Skeletal muscle satellite cell (primary cell): ENCODE results near the gene MUC16.

Source experiments
- H3K27me3 ChIP-seq: 2 replicates; pipeline ENCODE4 v1.7.0; 2013; ENCODE audit warnings: low read length; ENCODE audit not compliant: control insufficient read depth, insufficient read depth
- H3K36me3 ChIP-seq: 2 replicates; pipeline ENCODE4 v1.7.0; 2013; ENCODE audit warnings: mild to moderate bottlenecking, control low read depth, low read length; ENCODE audit not compliant: insufficient read depth
- H3K4me1 ChIP-seq: 2 replicates; pipeline ENCODE4 v1.7.0; 2013; ENCODE audit warnings: low read length; ENCODE audit not compliant: control insufficient read depth, insufficient read depth
- H3K4me2 ChIP-seq: 2 replicates; pipeline ENCODE4 v1.7.0; 2013; ENCODE audit warnings: mild to moderate bottlenecking, low read length
- H3K4me3 ChIP-seq: 2 replicates; pipeline ENCODE4 v1.7.0; 2013; ENCODE audit warnings: low read length
- H3K9ac ChIP-seq: 2 replicates; pipeline ENCODE4 v1.7.0; 2013; ENCODE audit warnings: mild to moderate bottlenecking, low read depth, low read length, moderate library complexity
- H3K9me3 ChIP-seq: replicated peaks from 2 replicates; pipeline ENCODE4 v1.7.0; 2013; ENCODE audit warnings: mild to moderate bottlenecking, control low read depth, low read length

MUC16 gene

GRCh38 chr19:9041023-9041422 lies 30.8 kb upstream of the MUC16 start:
- H3K4me2 ChIP-seq = no peak overlapping the region
- no peaks in the 10 kb centered on the region for H3K27me3 ChIP-seq
- H3K9me3 ChIP-seq = no peaks in the 10 kb centered on the region
- no peaks in the 10 kb centered on the region for H3K4me1 ChIP-seq
- no peak overlapping the region for H3K4me3 ChIP-seq
- H3K36me3 ChIP-seq = no peaks in the 10 kb centered on the region
- no peak overlapping the region for H3K9ac ChIP-seq

- Histone ChIP-seq H3K4me2 (no peak overlapping the region), H3K9me3 (peaks cover 3% of the 10 kb centered on the region), H3K4me1 (no peaks in the 10 kb centered on the region), H3K4me3 (no peak overlapping the region), H3K9ac (no peak overlapping the region), H3K36me3 (no peaks in the 10 kb centered on the region), H3K27me3 (no peaks in the 10 kb centered on the region)
Measured at GRCh38 chr19:9040131-9040530, 29.9 kb upstream of the MUC16 start.

GRCh38 chr19:9039728-9040127 lies 29.5 kb upstream of the MUC16 start:
- Histone ChIP-seq H3K9me3 (peaks cover 3% of the 10 kb centered on the region), H3K4me3 (no peak overlapping the region)

GRCh38 chr19:9037400-9038062 lies 27.3 kb upstream of the MUC16 start:
- Histone ChIP-seq H3K9ac (no peak overlapping the region), H3K4me3 (no peak overlapping the region), H3K4me1 (no peaks in the 10 kb centered on the region), H3K36me3 (no peaks in the 10 kb centered on the region), H3K4me2 (no peak overlapping the region), H3K9me3 (peaks cover 3% of the 10 kb centered on the region), H3K27me3 (no peaks in the 10 kb centered on the region)

More at GRCh38 chr19:9039728-9040127, 29.5 kb upstream of the MUC16 start:
- no peaks in the 10 kb centered on the region for H3K27me3 ChIP-seq
- H3K4me2 ChIP-seq = no peak overlapping the region
- no peak overlapping the region for H3K9ac ChIP-seq
- no peaks in the 10 kb centered on the region for H3K4me1 ChIP-seq
- H3K36me3 ChIP-seq = no peaks in the 10 kb centered on the region

GRCh38 chr19:9032136-9032631 lies 22.0 kb upstream of the MUC16 start:
- H3K27me3 ChIP-seq = no peaks in the 10 kb centered on the region
- H3K4me2 ChIP-seq = no peak overlapping the region
- no peak overlapping the region for H3K9ac ChIP-seq
- H3K4me3 ChIP-seq = no peak overlapping the region
- H3K36me3 ChIP-seq = no peaks in the 10 kb centered on the region
- peaks cover 12% of the 10 kb centered on the region for H3K9me3 ChIP-seq
- no peaks in the 10 kb centered on the region for H3K4me1 ChIP-seq

- Histone ChIP-seq H3K4me1 (no peaks in the 10 kb centered on the region), H3K36me3 (no peaks in the 10 kb centered on the region), H3K4me2 (no peak overlapping the region), H3K4me3 (no peak overlapping the region), H3K27me3 (no peaks in the 10 kb centered on the region), H3K9ac (no peak overlapping the region), H3K9me3 (peaks cover 3% of the 10 kb centered on the region)
Measured at GRCh38 chr19:9018163-9018875, 8.1 kb upstream of the MUC16 start.

GRCh38 chr19:9014803-9015202 lies 4.6 kb upstream of the MUC16 start:
- Histone ChIP-seq H3K4me2 (no peak overlapping the region), H3K9ac (no peak overlapping the region), H3K27me3 (no peaks in the 10 kb centered on the region), H3K4me3 (no peak overlapping the region), H3K9me3 (peaks cover 8% of the 10 kb centered on the region), H3K36me3 (no peaks in the 10 kb centered on the region), H3K4me1 (no peaks in the 10 kb centered on the region)

GRCh38 chr19:9013988-9014387 lies 3.8 kb upstream of the MUC16 start:
- Histone ChIP-seq H3K27me3 (no peaks in the 10 kb centered on the region), H3K4me2 (no peak overlapping the region), H3K4me3 (no peak overlapping the region), H3K9ac (no peak overlapping the region), H3K4me1 (no peaks in the 10 kb centered on the region), H3K36me3 (no peaks in the 10 kb centered on the region), H3K9me3 (peaks cover 8% of the 10 kb centered on the region)

- peaks cover 8% of the 10 kb centered on the region for H3K9me3 ChIP-seq
- no peaks in the 10 kb centered on the region for H3K36me3 ChIP-seq
- no peak overlapping the region for H3K4me3 ChIP-seq
- H3K27me3 ChIP-seq = no peaks in the 10 kb centered on the region
- no peaks in the 10 kb centered on the region for H3K4me1 ChIP-seq
- H3K4me2 ChIP-seq = no peak overlapping the region
- no peak overlapping the region for H3K9ac ChIP-seq
Measured at GRCh38 chr19:9011875-9012274, 1.7 kb upstream of the MUC16 start.

- Histone ChIP-seq H3K9ac (no peak overlapping the region), H3K4me2 (no peak overlapping the region), H3K27me3 (no peaks in the 10 kb centered on the region), H3K9me3 (peaks cover 8% of the 10 kb centered on the region), H3K4me3 (no peak overlapping the region), H3K4me1 (no peaks in the 10 kb centered on the region), H3K36me3 (no peaks in the 10 kb centered on the region)
Measured at GRCh38 chr19:9010693-9011092, 484 bp upstream of the MUC16 start.

- H3K9me3 ChIP-seq = peaks cover 4% of the 10 kb centered on the region
- H3K4me3 ChIP-seq = no peak overlapping the region
- H3K36me3 ChIP-seq = no peaks in the 10 kb centered on the region
- H3K9ac ChIP-seq = no peak overlapping the region
- H3K27me3 ChIP-seq = no peaks in the 10 kb centered on the region
- H3K4me2 ChIP-seq = no peak overlapping the region
- no peaks in the 10 kb centered on the region for H3K4me1 ChIP-seq
Measured at GRCh38 chr19:9009431-9009830, 778 bp downstream of the MUC16 start.

GRCh38 chr19:9008667-9009066 lies 1.5 kb downstream of the MUC16 start:
- no peak overlapping the region for H3K9ac ChIP-seq
- H3K4me3 ChIP-seq = no peak overlapping the region
- H3K4me2 ChIP-seq = no peak overlapping the region
- H3K4me1 ChIP-seq = no peaks in the 10 kb centered on the region
- H3K36me3 ChIP-seq = no peaks in the 10 kb centered on the region
- peaks cover 4% of the 10 kb centered on the region for H3K9me3 ChIP-seq
- no peaks in the 10 kb centered on the region for H3K27me3 ChIP-seq
